GM23338 (cell line): ENCODE data around the gene BRD3. TPM values are rescaled to one million over a fixed set of nuclear protein-coding genes. Genes with fewer than 3 reads are reported as not detected.

Experiments
- ATAC-seq: fragments of 200-7000 bp; cut with Tn5 transposase; 3 replicates; pipeline ENCODE4 v1.9.1; 2020
- DNase-seq: peaks from one replicate; pipeline ENCODE4 v3.0.0-alpha.2; 2015; ENCODE audit warnings: low spot score
- H2AFZ ChIP-seq: fragments of 200-600 bp; sonication (generic); 2 replicates; pipeline ENCODE4 v1.8.0; 2016; ENCODE audit warnings: antibody characterized with exemption, mild to moderate bottlenecking, moderate library complexity
- H3F3A ChIP-seq: fragments of 200-600 bp; sonication (generic); replicated peaks from 2 replicates; pipeline ENCODE4 v1.8.0; 2017; ENCODE audit warnings: antibody characterized with exemption, mixed run types, low read depth
- H3K27ac ChIP-seq: fragments of 200-600 bp; sonication (generic); 2 replicates; pipeline ENCODE4 v1.6.1; 2016; ENCODE audit warnings: low read depth
- H3K27me3 ChIP-seq: fragments of 200-600 bp; sonication (generic); 2 replicates; pipeline ENCODE4 v1.8.0; 2016; ENCODE audit warnings: mild to moderate bottlenecking, mixed run types, moderate library complexity; ENCODE audit not compliant: insufficient read depth
- H3K36me3 ChIP-seq: fragments of 200-600 bp; sonication (generic); 2 replicates; pipeline ENCODE4 v1.8.0; 2016; ENCODE audit warnings: mild to moderate bottlenecking; ENCODE audit not compliant: insufficient read depth
- H3K4me1 ChIP-seq: fragments of 200-600 bp; sonication (generic); 2 replicates; pipeline ENCODE4 v1.8.0; 2016; ENCODE audit warnings: mild to moderate bottlenecking, moderate library complexity; ENCODE audit not compliant: insufficient read depth
- H3K4me2 ChIP-seq: fragments of 200-600 bp; sonication (generic); 2 replicates; pipeline ENCODE4 v1.7.1; 2017; ENCODE audit warnings: mixed run types
- H3K4me3 ChIP-seq: fragments of 200-600 bp; sonication (generic); 2 replicates; pipeline ENCODE4 v1.6.1; 2016; ENCODE audit warnings: mixed run types
- H3K79me2 ChIP-seq: fragments of 200-600 bp; sonication (generic); replicated peaks from 2 replicates; pipeline ENCODE4 v1.8.0; 2017; ENCODE audit warnings: mild to moderate bottlenecking; ENCODE audit not compliant: insufficient read depth
- H3K9me2 ChIP-seq: fragments of 200-600 bp; sonication (generic); 2 replicates; pipeline ENCODE4 v1.8.0; 2017; ENCODE audit not compliant: insufficient read depth
- H4K20me1 ChIP-seq: fragments of 200-600 bp; sonication (generic); replicated peaks from 2 replicates; pipeline ENCODE4 v1.8.0; 2017; ENCODE audit warnings: mild to moderate bottlenecking; ENCODE audit not compliant: insufficient read depth
- H3K27ac Mint-ChIP-seq: 2 replicates; pipeline ENCODE4 v1.8.0; 2020; ENCODE audit warnings: inconsistent platforms, mild to moderate bottlenecking, moderate library complexity, mixed read lengths
- H3K27me3 Mint-ChIP-seq: 3 replicates; pipeline ENCODE4 v1.8.0; 2022; ENCODE audit warnings: low read depth, mild to moderate bottlenecking, moderate library complexity, mixed read lengths, inconsistent platforms; ENCODE audit not compliant: insufficient read depth, poor library complexity
- H3K36me3 Mint-ChIP-seq: 3 replicates; pipeline ENCODE4 v1.8.0; 2021; ENCODE audit warnings: low read depth, mild to moderate bottlenecking, inconsistent platforms, moderate library complexity, mixed read lengths
- H3K4me1 Mint-ChIP-seq: 3 replicates; pipeline ENCODE4 v1.8.0; 2020; ENCODE audit warnings: mild to moderate bottlenecking, inconsistent platforms, mixed read lengths
- H3K4me3 Mint-ChIP-seq: 3 replicates; pipeline ENCODE4 v1.8.0; 2021; ENCODE audit warnings: moderate library complexity, mild to moderate bottlenecking, inconsistent platforms, mixed read lengths
- H3K9me3 Mint-ChIP-seq: 3 replicates; pipeline ENCODE4 v1.8.0; 2020; ENCODE audit warnings: moderate library complexity, mild to moderate bottlenecking, inconsistent platforms, mixed read lengths
- ETS1 ChIP-seq: IDR thresholded peaks from 2 replicates; pipeline ENCODE4 v1.6.1; 2016; ENCODE audit warnings: antibody characterized with exemption
- EZH2 ChIP-seq: fragments of 200-600 bp; sonication (generic); IDR thresholded peaks from one replicate; pipeline ENCODE4 v1.8.0; 2017; ENCODE audit warnings: antibody characterized with exemption, mild to moderate bottlenecking, low read depth; ENCODE audit not compliant: unreplicated experiment
- JUNB ChIP-seq: IDR thresholded peaks from one replicate; pipeline ENCODE4 v1.6.1; 2016; ENCODE audit warnings: antibody characterized with exemption; ENCODE audit not compliant: unreplicated experiment
- NANOG ChIP-seq: IDR thresholded peaks from 2 replicates; pipeline ENCODE4 v1.6.1; 2016; ENCODE audit warnings: antibody characterized with exemption, borderline replicate concordance
- POLR2AphosphoS5 ChIP-seq: IDR thresholded peaks from 2 replicates; pipeline ENCODE4 v1.6.1; 2016; ENCODE audit warnings: antibody characterized with exemption, low read depth
- STAT1 ChIP-seq: IDR thresholded peaks from one replicate; pipeline ENCODE4 v1.6.1; 2016; ENCODE audit warnings: antibody characterized with exemption; ENCODE audit not compliant: unreplicated experiment
- ZNF114 ChIP-seq: fragments of 250-450 bp; sonication (Bioruptor Pico); IDR thresholded peaks from 2 replicates; pipeline ENCODE4 v1.5.0; 2020; ENCODE audit warnings: mild to moderate bottlenecking, moderate library complexity
- ZNF462 ChIP-seq: fragments of 250-450 bp; sonication (Bioruptor Pico); IDR thresholded peaks from 2 replicates; pipeline ENCODE4 v1.5.0; 2020; ENCODE audit warnings: mild to moderate bottlenecking, moderate library complexity
- polyA plus RNA-seq: library from polyadenylated mRNA; unstranded; fragments of >200 nt; fragmentation: Nextera tagmentation; extraction: Ambion mirVana; gene quantifications from 2 replicates; pipeline ENCODE4 v1.2.1, GENCODE V29; 2016
- total RNA-seq: library from RNA; depleted of rRNA; stranded (reverse); fragments of >200 nt; shearing (Covaris generic); gene quantifications from 2 replicates; pipeline ENCODE4 v1.2.3, GENCODE V29; 2014

The BRD3 gene
- total and polyA plus RNA-seq, 2 experiments from 2014 or later = 46.0 to 88.0 TPM

GRCh38 chr9:133981589-133981957, 86.3 kb downstream of the BRD3 start (continued):
- TF ChIP-seq ZNF462 (CRISPR knock-in tag) = no peak

- no peak overlapping the region for H2AFZ ChIP-seq
- DNase-seq = no peak
- no peak for TF ChIP-seq ZNF462 (CRISPR knock-in tag)
- TF ChIP-seq NANOG = no peak
- TF ChIP-seq JUNB = no peak
- no peak for TF ChIP-seq ETS1
- TF ChIP-seq EZH2 = no peak
- no peak for TF ChIP-seq POLR2AphosphoS5
- TF ChIP-seq ZNF114 = no peak
- TF ChIP-seq STAT1 = no peak
Observed at GRCh38 chr9:133980864-133981588, 86.8 kb downstream of the BRD3 start.

More at GRCh38 chr9:133980864-133981588, 86.8 kb downstream of the BRD3 start:
- no peak for ATAC-seq
- no peak overlapping the region for H3K27ac ChIP-seq
- H3K79me2 ChIP-seq = peaks cover 98% of the 10 kb centered on the region
- Mint-ChIP-seq H3K4me3 (no peak overlapping the region; the same call in 2 of the 3 replicates), H3K36me3 (no peaks in the 10 kb centered on the region; the same call in 2 of the 3 replicates), H3K9me3 (no peaks in the 10 kb centered on the region), H3K27ac (peak overlapping the region; percentile 45; the same call in 1 of the 2 replicates), H3K4me1 (peaks cover 35% of the 10 kb centered on the region), H3K27me3 (peaks cover 10% of the 10 kb centered on the region)
- no peak overlapping the region for H3K4me2 ChIP-seq
- H3F3A ChIP-seq = no peaks in the 10 kb centered on the region
- no peaks in the 10 kb centered on the region for H3K36me3 ChIP-seq
- no peaks in the 10 kb centered on the region for H3K4me1 ChIP-seq
- no peaks in the 10 kb centered on the region for H3K9me2 ChIP-seq
- no peaks in the 10 kb centered on the region for H3K27me3 ChIP-seq
- no peak overlapping the region for H3K4me3 ChIP-seq
- peaks cover 12% of the 10 kb centered on the region for H4K20me1 ChIP-seq
